PC-3 (cell line): ENCODE results near the gene ALG14.

Experiments
- EZH2 ChIP-seq: fragments of 300-600 bp; sonication (generic); IDR thresholded peaks from one replicate; pipeline ENCODE4 v1.6.1; 2017; ENCODE audit warnings: antibody characterized with exemption, mild to moderate bottlenecking, low read length; ENCODE audit not compliant: unreplicated experiment
- TF ChIP-seq, protein P1 (sequence below): fragments of 300-600 bp; sonication (generic); conservative IDR thresholded peaks from 2 replicates; pipeline ENCODE4 v1.5.1; 2017; ENCODE audit warnings: antibody characterized with exemption, low read depth, mild to moderate bottlenecking, low read length

GRCh38 chr1:94971491-94971924 lies 101.2 kb downstream of the ALG14 start:
- TF ChIP-seq, protein P1, sequence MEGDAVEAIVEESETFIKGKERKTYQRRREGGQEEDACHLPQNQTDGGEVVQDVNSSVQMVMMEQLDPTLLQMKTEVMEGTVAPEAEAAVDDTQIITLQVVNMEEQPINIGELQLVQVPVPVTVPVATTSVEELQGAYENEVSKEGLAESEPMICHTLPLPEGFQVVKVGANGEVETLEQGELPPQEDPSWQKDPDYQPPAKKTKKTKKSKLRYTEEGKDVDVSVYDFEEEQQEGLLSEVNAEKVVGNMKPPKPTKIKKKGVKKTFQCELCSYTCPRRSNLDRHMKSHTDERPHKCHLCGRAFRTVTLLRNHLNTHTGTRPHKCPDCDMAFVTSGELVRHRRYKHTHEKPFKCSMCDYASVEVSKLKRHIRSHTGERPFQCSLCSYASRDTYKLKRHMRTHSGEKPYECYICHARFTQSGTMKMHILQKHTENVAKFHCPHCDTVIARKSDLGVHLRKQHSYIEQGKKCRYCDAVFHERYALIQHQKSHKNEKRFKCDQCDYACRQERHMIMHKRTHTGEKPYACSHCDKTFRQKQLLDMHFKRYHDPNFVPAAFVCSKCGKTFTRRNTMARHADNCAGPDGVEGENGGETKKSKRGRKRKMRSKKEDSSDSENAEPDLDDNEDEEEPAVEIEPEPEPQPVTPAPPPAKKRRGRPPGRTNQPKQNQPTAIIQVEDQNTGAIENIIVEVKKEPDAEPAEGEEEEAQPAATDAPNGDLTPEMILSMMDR, result no peak
- TF ChIP-seq EZH2, result no peak
